Loucy (cell line): ENCODE measurements around the gene CDK1.

Source experiments
- CTCF ChIP-seq: fragments of 200-600 bp; sonication (generic); conservative IDR thresholded peaks from 2 replicates; pipeline ENCODE4 v1.5.1; 2014; ENCODE audit warnings: mild to moderate bottlenecking, antibody characterized with exemption, low read length
- EZH2phosphoT487 ChIP-seq: fragments of 200-600 bp; IDR thresholded peaks from 2 replicates; pipeline ENCODE4 v1.6.1; 2018; ENCODE audit warnings: antibody characterized with exemption, mild to moderate bottlenecking, moderate library complexity, borderline replicate concordance

DNA sequence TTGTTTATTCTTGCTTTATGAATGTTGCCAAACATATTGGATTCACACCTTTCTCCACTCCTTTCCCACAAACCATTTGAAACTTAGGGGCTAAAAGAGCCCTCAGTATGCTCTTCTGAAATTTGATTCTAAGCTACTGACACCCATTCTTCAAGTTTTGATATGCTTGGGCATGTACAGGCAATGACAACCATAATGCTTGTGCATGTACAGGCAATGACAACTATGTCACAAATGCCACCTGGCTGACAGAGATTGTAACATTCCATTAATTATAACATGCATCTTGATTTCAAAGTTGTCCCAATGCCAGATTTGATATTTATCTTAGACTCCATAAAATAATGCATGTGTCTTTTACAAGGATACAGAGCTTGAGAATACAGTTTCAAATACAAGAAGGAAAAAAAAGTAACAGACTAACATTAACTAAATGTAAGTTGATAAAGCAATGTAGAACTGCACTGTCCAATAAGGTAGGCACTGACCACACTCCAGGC, 17.5 kb upstream of the CDK1 start:
- TF ChIP-seq CTCF (no peak), EZH2phosphoT487 (no peak)
